Suprapubic skin (tissue), 4 donors: ENCODE measurements around the gene DGCR8.

Experiments
- CTCF ChIP-seq, 2 donors: fragments of 200-600 bp in 1 of 2; fragments of 450-650 bp in 1 of 2; sonication (generic) in 1 of 2; IDR thresholded peaks; one replicate each; pipeline ENCODE4 v1.5.1; 2016 to 2019; ENCODE audit warnings: antibody characterized with exemption in 2 of 2, mild to moderate bottlenecking in 1 of 2, moderate library complexity in 1 of 2
- POLR2A ChIP-seq, 2 donors: fragments of 450-650 bp; IDR thresholded peaks; one replicate each; pipeline ENCODE4 v1.6.1; 2017; ENCODE audit warnings: antibody characterized with exemption in 2 of 2, mild to moderate bottlenecking in 2 of 2, moderate library complexity in 2 of 2
- POLR2AphosphoS5 ChIP-seq, 3 donors: sonication (generic); formaldehyde crosslinking; IDR thresholded peaks; one replicate each; pipeline ENCODE4 v1.6.1; 2017; ENCODE audit warnings: antibody characterized with exemption in 3 of 3

- no peak for TF ChIP-seq CTCF (IDR thresholded peaks at IDR 0.05)
- no peak for TF ChIP-seq POLR2A (IDR thresholded peaks at IDR 0.05)
- TF ChIP-seq POLR2AphosphoS5 (IDR thresholded peaks at IDR 0.05) = no peak
These were observed 13.6 kb downstream of the DGCR8 start for GRCh38 chr22:20093418-20094196.
